ENCODE data around the gene CLIP3.

DNA sequence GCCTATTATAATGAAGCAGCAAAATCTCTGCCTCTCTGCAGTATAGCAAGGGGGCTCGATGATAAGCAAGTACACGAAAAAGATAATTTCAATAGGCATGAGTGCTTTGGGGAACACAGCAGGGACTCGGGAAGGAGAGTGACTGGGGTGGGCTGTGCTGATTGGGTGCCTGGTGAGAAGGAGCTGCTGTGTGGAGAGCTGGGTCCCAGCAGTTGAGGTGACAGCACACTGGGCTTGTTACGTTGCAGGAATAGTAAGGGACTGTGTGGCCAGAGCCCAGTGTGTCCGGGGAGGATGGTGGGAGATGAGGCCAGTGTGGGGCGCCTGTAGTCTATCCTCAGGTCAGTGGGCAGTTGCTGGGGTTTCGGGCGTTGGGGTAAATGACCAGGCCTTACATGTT lies 39.4 kb upstream of the CLIP3 start:
- TF ChIP-seq EZH2 (optimal IDR thresholded peaks at IDR 0.05; ENCODE audit: low read depth, low read length), result no peak
- TF ChIP-seq, protein P1, sequence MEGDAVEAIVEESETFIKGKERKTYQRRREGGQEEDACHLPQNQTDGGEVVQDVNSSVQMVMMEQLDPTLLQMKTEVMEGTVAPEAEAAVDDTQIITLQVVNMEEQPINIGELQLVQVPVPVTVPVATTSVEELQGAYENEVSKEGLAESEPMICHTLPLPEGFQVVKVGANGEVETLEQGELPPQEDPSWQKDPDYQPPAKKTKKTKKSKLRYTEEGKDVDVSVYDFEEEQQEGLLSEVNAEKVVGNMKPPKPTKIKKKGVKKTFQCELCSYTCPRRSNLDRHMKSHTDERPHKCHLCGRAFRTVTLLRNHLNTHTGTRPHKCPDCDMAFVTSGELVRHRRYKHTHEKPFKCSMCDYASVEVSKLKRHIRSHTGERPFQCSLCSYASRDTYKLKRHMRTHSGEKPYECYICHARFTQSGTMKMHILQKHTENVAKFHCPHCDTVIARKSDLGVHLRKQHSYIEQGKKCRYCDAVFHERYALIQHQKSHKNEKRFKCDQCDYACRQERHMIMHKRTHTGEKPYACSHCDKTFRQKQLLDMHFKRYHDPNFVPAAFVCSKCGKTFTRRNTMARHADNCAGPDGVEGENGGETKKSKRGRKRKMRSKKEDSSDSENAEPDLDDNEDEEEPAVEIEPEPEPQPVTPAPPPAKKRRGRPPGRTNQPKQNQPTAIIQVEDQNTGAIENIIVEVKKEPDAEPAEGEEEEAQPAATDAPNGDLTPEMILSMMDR (IDR thresholded peaks at IDR 0.05; ENCODE audit: low read length), result no peak
- TF ChIP-seq EZH2phosphoT487 (IDR thresholded peaks at IDR 0.05; ENCODE audit: low read length), result no peak
